Measurements from ENCODE around the gene OTX2. TPM values are rescaled to one million over a fixed set of nuclear protein-coding genes. Genes with fewer than 3 reads are reported as not detected.

The OTX2 gene
- polyA plus RNA-seq, 1 experiment = not detected

GRCh38 chr14:56826214-56826613 lies 15.9 kb upstream of the OTX2 start:
- H3K9me3 ChIP-seq (ENCODE audit: control insufficient read depth, insufficient read depth, low read length) = no peaks in the 10 kb centered on the region
- H3K4me3 ChIP-seq (ENCODE audit: low read depth, low read length) = no peak overlapping the region
- POLR2A ChIA-PET = no interaction called here
- CTCF ChIA-PET = no interaction called here
- no peak for TF ChIP-seq CTCF (IDR thresholded peaks at IDR 0.05; ENCODE audit: low read depth, low read length)
- no peak overlapping the region for H3K27ac ChIP-seq (ENCODE audit: low read depth, low read length)
- H3K27me3 ChIP-seq (ENCODE audit: control insufficient read depth, insufficient read depth, low read length) = no peaks in the 10 kb centered on the region
- DNase-seq (ENCODE audit: low read depth, low spot score) = no peak

- Histone ChIP-seq H3K27me3 (ENCODE audit: control insufficient read depth, insufficient read depth, low read length) (peaks cover 7% of the 10 kb centered on the region), H3K27ac (ENCODE audit: low read depth, low read length) (no peak overlapping the region), H3K9me3 (ENCODE audit: control insufficient read depth, insufficient read depth, low read length) (no peaks in the 10 kb centered on the region; the same call in 1 of the 2 replicates), H3K4me3 (ENCODE audit: low read depth, low read length) (no peak overlapping the region)
- no peak for DNase-seq (ENCODE audit: low read depth, low spot score)
- TF ChIP-seq CTCF (IDR thresholded peaks at IDR 0.05; ENCODE audit: low read depth, low read length) = no peak
- CTCF ChIA-PET = no interaction called here
- POLR2A ChIA-PET = no interaction called here
Observed at GRCh38 chr14:56821805-56822610, 11.7 kb upstream of the OTX2 start.

GRCh38 chr14:56821177-56821576 lies 10.9 kb upstream of the OTX2 start:
- CTCF ChIA-PET = no interaction called here
- no peak for TF ChIP-seq CTCF (IDR thresholded peaks at IDR 0.05; ENCODE audit: low read depth, low read length)
- peaks cover 15% of the 10 kb centered on the region for H3K27me3 ChIP-seq (ENCODE audit: control insufficient read depth, insufficient read depth, low read length)
- no peak overlapping the region for H3K4me3 ChIP-seq (ENCODE audit: low read depth, low read length)
- POLR2A ChIA-PET = no interaction called here
- no peak for DNase-seq (ENCODE audit: low read depth, low spot score)
- H3K9me3 ChIP-seq (ENCODE audit: control insufficient read depth, insufficient read depth, low read length) = no peaks in the 10 kb centered on the region; the same call in 1 of the 2 replicates
- H3K27ac ChIP-seq (ENCODE audit: low read depth, low read length) = no peak overlapping the region

- Histone ChIP-seq H3K27me3 (ENCODE audit: control insufficient read depth, insufficient read depth, low read length) (peaks cover 38% of the 10 kb centered on the region), H3K27ac (ENCODE audit: low read depth, low read length) (no peak overlapping the region), H3K4me3 (ENCODE audit: low read depth, low read length) (no peak overlapping the region), H3K9me3 (ENCODE audit: control insufficient read depth, insufficient read depth, low read length) (no peaks in the 10 kb centered on the region; the same call in 1 of the 2 replicates)
- no peak for DNase-seq (ENCODE audit: low read depth, low spot score)
- CTCF ChIA-PET = no interaction called here
- TF ChIP-seq CTCF (IDR thresholded peaks at IDR 0.05; ENCODE audit: low read depth, low read length) = no peak
- POLR2A ChIA-PET = no interaction called here
Observed at GRCh38 chr14:56817396-56817921, 7.2 kb upstream of the OTX2 start.

- ChIA-PET POLR2A (no interaction called here), CTCF (no interaction called here)
- no peak for DNase-seq (ENCODE audit: low read depth, low spot score)
- TF ChIP-seq CTCF (IDR thresholded peaks at IDR 0.05; ENCODE audit: low read depth, low read length) = no peak
- H3K27me3 ChIP-seq (ENCODE audit: control insufficient read depth, insufficient read depth, low read length) = peaks cover 45% of the 10 kb centered on the region
- H3K4me3 ChIP-seq (ENCODE audit: low read depth, low read length) = no peak overlapping the region
- H3K27ac ChIP-seq (ENCODE audit: low read depth, low read length) = no peak overlapping the region
- no peaks in the 10 kb centered on the region; the same call in 1 of the 2 replicates for H3K9me3 ChIP-seq (ENCODE audit: control insufficient read depth, insufficient read depth, low read length)
Observed at GRCh38 chr14:56816574-56817391, 6.5 kb upstream of the OTX2 start.

Measured in AG04450 (cell line).